ENCODE results near the gene STOML3. TPM values are rescaled to one million over a fixed set of nuclear protein-coding genes. Genes with fewer than 3 reads are reported as not detected.
"Not testable (repeated sequence)": the region's sequence is repeated elsewhere in the genome, so short reads cannot be mapped to it uniquely, and the experiment has no call there.

Gene STOML3, protein sequence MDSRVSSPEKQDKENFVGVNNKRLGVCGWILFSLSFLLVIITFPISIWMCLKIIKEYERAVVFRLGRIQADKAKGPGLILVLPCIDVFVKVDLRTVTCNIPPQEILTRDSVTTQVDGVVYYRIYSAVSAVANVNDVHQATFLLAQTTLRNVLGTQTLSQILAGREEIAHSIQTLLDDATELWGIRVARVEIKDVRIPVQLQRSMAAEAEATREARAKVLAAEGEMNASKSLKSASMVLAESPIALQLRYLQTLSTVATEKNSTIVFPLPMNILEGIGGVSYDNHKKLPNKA
- total RNA-seq (2014; rRNA removed; shearing (Covaris generic)) = not detected in 2 replicates

DNA sequence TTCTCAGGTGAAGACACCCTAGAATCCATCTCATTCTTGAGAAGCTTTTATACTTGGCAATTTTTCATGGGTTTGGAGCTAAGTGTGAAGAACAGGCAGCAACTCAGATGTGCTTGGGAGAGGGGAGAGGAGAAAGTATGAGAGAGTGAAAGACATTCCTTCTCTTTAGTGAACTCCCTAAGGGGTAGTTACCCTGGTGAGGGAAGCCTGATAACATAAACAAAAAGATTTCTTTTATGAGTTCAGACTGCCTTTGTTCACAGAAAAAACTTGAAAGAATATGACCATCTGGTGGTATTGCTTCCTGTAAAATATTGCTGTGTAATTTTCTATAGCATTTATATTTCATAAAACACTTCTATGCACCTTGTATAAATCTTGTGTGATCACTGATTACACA is at the start of gene STOML3:
Gene STOML3 (minus strand): TSS at position 139 of the 400 bp plus-strand sequence. CDS start 110 bp downstream, at position 29.
- DNase-seq (ENCODE audit: low read depth) = no peak

- DNase-seq (ENCODE audit: low read depth) = no peak
These were observed 49.6 kb upstream of the STOML3 start for GRCh38 chr13:39040206-39040605.

GRCh38 chr13:39039041-39039440 is 48.4 kb upstream of the STOML3 start:
- peak; percentile 6 for DNase-seq (ENCODE audit: low read depth)

DNA sequence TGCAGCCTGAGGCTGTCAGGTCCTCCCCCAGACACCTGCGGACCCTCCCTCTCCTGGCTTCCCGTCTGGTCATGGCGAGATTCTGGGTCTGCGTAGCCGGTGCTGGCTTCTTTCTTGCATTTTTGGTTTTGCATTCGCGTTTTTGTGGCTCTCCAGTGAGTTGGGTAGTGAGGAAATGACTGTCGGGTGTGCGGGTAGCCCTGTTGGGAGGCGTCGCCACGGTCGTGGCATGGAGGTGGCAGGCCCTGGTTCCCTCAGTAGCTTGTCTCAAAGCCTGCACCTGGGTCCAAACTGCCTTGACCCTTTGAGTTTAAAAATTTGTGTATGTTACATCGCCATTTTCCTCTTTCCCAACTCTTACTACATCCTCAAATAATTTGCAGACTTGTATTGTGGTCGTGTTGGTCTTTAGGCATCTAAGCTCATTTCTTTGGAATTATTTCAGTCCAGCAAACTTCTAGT is 48.0 kb upstream of the STOML3 start:
- peak; percentile 35 for DNase-seq (ENCODE audit: low read depth)

DNA sequence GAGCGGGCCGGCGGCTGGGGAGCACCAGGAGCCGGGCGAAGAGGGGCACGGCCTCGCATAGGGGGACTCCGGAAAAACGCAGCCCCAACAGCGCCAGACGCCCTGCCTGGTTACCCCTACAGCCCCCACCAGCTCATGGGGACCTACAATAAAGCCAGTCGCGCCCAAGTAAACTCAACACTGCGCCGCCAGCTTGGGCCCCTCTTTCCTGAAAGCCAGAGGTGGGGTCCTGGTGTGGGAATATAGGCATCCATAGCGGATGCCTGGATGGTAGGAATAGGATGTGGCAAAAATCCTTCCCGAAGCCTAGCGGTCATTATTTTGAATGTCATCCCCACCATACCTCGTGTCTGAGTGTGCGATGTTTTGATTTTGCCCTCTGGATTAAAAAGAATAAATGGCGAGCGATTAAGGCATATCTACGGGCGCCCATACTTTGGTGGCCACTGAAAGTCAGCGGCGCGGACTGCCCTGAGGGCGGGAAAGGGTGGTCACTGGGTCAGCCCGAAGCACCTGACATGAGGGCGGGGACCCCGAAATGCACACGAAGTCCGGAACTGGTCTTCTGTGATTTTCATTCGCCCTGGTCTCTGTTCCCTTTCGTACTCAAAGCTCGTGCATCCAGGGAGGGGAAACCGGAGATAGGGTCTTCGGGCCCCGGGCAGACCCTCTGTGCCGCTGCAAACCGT is 47.4 kb upstream of the STOML3 start, which contains the start of the genes NHLRC3 and PROSER1:
Gene NHLRC3 (plus strand): TSS at position 577 of the 689 bp plus-strand sequence. CDS start 184 bp downstream, outside the sequence.
Gene PROSER1 (minus strand): TSS at position 210 of the 689 bp plus-strand sequence. CDS start 847 bp downstream, outside the sequence.
- peak; percentile 83 for DNase-seq (ENCODE audit: low read depth)

- DNase-seq (ENCODE audit: low read depth) = no peak
These were observed 46.8 kb upstream of the STOML3 start for GRCh38 chr13:39037410-39037879.

GRCh38 chr13:39036212-39036611 is 45.6 kb upstream of the STOML3 start:
- peak; percentile 13 for DNase-seq (ENCODE audit: low read depth)

DNA sequence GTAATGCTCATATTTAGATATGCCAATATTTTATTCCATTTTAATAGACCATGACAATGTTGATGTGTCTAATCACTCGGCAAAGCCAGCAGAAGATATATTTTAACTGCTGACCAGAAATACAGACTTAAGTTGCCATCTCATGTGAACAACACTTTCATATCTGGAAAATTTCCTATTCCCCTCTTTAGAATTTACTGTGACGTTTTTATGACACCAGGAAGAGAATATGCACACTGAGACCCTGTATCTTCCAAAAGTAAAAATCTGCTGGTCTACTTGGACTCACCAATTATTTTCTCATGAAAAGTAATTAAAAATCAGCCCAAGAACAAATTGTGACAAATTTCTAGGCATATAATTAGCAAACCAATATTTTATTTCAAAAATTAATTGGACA is 45.2 kb upstream of the STOML3 start:
- DNase-seq (ENCODE audit: low read depth) = no peak

DNA sequence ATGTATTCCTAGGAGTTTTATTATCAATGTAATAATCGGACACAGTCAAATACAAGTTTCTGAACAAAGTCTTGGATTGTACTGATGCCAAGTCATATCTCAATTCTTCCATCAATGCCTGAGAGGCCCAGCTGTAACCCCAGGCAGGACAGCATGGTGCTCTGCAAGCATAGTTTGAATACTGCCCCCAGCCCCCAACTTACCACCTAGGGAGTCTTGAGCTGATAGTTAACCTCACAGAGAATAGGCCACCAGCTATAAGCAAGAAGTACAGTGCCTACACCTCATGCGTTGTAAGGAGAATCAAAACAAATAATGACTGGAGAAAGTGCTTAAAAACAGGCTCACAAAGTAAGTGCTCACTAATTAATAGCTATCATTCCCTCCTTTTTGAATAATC is 44.6 kb upstream of the STOML3 start:
- DNase-seq (ENCODE audit: low read depth) = no peak

GRCh38 chr13:39034085-39034484 is 43.5 kb upstream of the STOML3 start:
- no peak for DNase-seq (ENCODE audit: low read depth)

DNA sequence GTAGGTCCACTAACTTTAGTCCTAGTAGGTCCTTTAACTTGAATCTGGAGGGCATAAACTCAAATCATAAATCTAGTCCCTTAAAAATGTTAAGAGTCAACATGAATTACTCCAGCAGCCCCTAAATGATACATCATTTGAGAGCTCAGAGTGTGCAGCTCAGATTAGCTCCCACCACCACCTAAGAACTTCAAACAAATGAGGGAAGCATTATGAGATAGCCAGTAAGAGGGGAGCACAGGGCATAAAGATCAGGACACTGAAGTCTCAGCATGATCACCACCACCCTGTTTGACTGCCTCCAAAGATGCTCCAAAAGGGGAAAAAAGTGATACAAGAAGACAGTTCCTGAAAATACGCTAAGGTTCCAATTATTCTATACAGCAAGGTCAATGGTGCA is 41.5 kb upstream of the STOML3 start:
- DNase-seq (ENCODE audit: low read depth) = no peak

DNA sequence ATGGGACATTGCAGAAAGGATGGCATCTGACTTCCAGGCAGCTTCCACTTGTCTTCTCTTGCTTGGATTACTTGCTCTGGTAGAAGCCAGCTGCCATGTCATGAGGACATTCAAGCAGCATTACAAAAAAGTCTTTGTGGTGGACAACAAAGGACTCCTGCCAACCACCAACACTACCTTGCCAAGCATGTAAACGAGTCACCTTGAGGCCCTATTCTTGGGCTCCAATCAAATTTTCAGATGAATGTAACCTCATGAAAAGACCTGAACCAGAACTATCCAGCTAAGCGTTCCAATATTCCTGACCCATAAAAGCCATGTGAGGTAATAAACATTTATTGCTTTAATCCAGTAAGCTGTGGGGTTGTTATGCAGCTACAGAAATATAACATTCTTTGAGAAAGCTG is 34.8 kb upstream of the STOML3 start:
- DNase-seq (ENCODE audit: low read depth) = no peak

- DNase-seq (ENCODE audit: low read depth) = no peak
These were observed 33.1 kb upstream of the STOML3 start for GRCh38 chr13:39023761-39024160.

GRCh38 chr13:39023316-39023715 is 32.7 kb upstream of the STOML3 start:
- DNase-seq (ENCODE audit: low read depth) = no peak

GRCh38 chr13:39020853-39021462 is 30.3 kb upstream of the STOML3 start:
- no peak for DNase-seq (ENCODE audit: low read depth)

DNA sequence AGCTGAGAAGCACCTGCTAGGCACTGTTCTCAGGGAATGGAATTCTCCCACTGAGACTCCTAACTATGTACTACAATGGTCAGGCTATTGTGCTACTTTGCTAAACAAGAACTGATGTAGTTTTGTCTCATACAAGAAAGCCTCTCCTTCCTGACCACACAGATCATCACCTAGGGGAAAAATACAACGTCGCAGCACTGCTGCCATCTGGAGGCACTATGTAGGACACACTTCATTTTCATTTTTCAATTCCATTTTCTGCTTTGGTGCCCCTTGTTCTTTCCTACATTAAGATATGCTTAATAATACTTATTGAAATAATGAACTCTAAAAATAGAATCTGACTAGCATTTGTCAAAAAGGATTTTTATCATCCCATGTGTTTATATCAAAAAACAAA is 26.2 kb upstream of the STOML3 start:
- peak; percentile 7 for DNase-seq (ENCODE audit: low read depth)

GRCh38 chr13:39016087-39016486 is 25.5 kb upstream of the STOML3 start:
- DNase-seq (ENCODE audit: low read depth) = no peak

DNA sequence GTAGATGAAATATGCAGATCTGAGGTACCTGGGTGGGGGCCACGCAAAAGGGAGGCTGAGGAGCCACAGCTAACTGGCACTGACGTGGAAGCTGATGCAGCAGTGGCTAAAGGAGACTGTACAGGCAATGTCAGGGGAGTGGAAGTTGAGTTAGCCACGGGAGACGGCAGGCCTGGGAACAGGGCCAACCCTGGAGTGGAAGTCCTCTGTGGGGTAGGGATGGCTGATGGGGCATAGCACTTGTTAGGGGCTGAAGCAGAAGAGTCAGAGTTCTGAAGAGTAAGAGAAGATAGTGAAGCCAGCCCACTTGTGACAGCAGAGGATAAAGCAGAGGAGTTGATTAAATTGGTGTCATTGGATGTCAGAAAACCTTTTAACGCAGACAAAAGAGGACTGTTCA is 22.8 kb upstream of the STOML3 start:
- DNase-seq (ENCODE audit: low read depth) = no peak

GRCh38 chr13:39012608-39013007 is 22.0 kb upstream of the STOML3 start:
- no peak for DNase-seq (ENCODE audit: low read depth)

DNA sequence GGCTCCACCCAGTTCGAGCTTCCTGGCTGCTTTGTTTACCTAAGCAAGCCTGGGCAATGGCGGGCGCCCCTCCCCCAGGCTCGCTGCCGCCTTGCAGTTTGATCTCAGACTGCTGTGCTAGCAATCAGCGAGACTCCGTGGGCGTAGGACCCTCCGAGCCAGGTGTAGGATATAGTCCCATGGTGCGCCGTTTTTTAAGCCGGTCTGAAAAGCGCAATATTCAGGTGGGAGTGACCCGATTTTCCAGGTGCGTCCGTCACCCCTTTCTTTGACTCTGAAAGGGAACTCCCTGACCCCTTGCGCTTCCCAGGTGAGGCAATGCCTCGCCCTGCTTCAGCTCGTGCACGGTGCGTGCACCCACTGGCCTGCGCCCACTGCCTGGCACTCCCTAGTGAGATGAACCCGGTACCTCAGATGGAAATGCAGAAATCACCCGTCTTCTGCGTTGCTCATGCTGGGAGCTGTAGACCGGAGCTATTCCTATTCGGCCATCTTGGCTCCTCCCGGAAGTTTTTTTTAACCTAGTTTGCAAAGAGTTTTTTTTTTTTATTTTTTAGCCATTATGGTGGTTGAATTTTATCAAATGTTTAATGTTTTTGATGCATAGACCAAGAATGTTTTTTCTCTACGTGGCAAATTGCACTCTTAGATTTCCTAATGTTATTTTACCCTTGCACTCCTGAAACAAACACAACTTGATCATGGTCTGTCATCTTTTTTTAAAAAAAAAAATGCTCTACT is 15.9 kb upstream of the STOML3 start:
- DNase-seq (ENCODE audit: low read depth) = not testable (repeated sequence)

DNA sequence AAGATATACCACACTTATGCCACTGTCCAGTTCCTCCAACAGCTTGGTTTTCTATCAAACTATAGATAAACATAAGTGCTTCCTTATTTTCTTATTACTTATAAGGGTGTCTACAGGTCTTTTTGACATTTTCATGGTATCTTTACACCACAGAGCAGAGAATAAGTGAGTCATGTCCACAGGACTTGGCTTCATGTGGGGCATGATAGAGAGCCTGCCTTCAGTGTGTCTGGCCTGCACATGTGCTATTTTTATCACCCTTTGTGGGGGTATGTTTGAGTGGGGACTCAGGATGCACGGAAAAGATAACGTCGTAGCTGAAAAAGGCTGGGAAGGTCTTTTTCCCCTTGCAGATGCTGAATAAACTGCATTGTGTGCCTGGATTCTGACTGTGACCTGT is 8.1 kb upstream of the STOML3 start:
- no peak for DNase-seq (ENCODE audit: low read depth)

GRCh38 chr13:38993381-38993780 is 2.8 kb upstream of the STOML3 start:
- no peak for DNase-seq (ENCODE audit: low read depth)

Measured in RPMI7951 (cell line).